CD14-positive monocyte (primary cell): ENCODE data around the gene UPB1. TPM values are rescaled to one million over a fixed set of nuclear protein-coding genes. Genes with fewer than 3 reads are reported as not detected.

Experiments
- DNase-seq, 3 donors: peaks; one replicate each; pipeline ENCODE4 v3.0.0-alpha.2; 2011 to 2022
- H2AFZ ChIP-seq: 2 replicates; pipeline ENCODE4 v1.6.0; 2012; ENCODE audit warnings: mild to moderate bottlenecking, low read depth, low read length, inconsistent platforms; ENCODE audit not compliant: insufficient read depth, poor library complexity, severe bottlenecking
- H3K27ac ChIP-seq, 2 donors: 1 replicate in 1 of 2; 2 replicates in 1 of 2; pipeline ENCODE4 v1.5.1; 2012 to 2013; ENCODE audit warnings: low read length in 2 of 2, control low read depth in 1 of 2, inconsistent platforms in 1 of 2, low read depth in 1 of 2, mild to moderate bottlenecking in 1 of 2
- H3K27me3 ChIP-seq, 2 donors: one replicate each; pipeline versions ENCODE4 v1.6.0 to v1.6.1; 2011 to 2013; ENCODE audit warnings: low read length in 2 of 2; ENCODE audit not compliant: control insufficient read depth in 2 of 2, insufficient read depth in 2 of 2
- H3K36me3 ChIP-seq, 2 donors: replicated peaks in 1 of 2; 1 replicate in 1 of 2; 2 replicates in 1 of 2; pipeline versions ENCODE4 v1.5.1 to v1.6.1; 2012 to 2013; ENCODE audit warnings: low read length in 2 of 2, control low read depth in 1 of 2, inconsistent platforms in 1 of 2, mild to moderate bottlenecking in 1 of 2; ENCODE audit not compliant: insufficient read depth in 2 of 2, control insufficient read depth in 1 of 2
- H3K4me1 ChIP-seq, 2 donors: 1 replicate in 1 of 2; 2 replicates in 1 of 2; pipeline versions ENCODE4 v1.5.1 to v1.6.1; 2012 to 2013; ENCODE audit warnings: low read length in 2 of 2, control low read depth in 1 of 2, inconsistent platforms in 1 of 2, mild to moderate bottlenecking in 1 of 2, moderate library complexity in 1 of 2; ENCODE audit not compliant: insufficient read depth in 2 of 2, control insufficient read depth in 1 of 2
- H3K4me2 ChIP-seq: replicated peaks from 2 replicates; pipeline ENCODE3; 2012; ENCODE audit warnings: low read length, moderate library complexity, mild to moderate bottlenecking; ENCODE audit not compliant: poor library complexity, severe bottlenecking; ENCODE audit errors: extremely low read depth
- H3K4me3 ChIP-seq, 3 experiments: fragments of 200-600 bp in 1 of 3; sonication (generic) in 1 of 3; replicated peaks in 1 of 3; 1 replicate in 2 of 3; 2 replicates in 1 of 3; pipeline ENCODE4 v1.5.1; 2011 to 2013; ENCODE audit warnings: low read length in 3 of 3, mild to moderate bottlenecking in 3 of 3, control low read depth in 2 of 3, low read depth in 2 of 3, inconsistent platforms in 1 of 3, moderate library complexity in 1 of 3
- H3K79me2 ChIP-seq: 2 replicates; pipeline ENCODE4 v1.6.0; 2012; ENCODE audit warnings: mild to moderate bottlenecking, control low read depth, inconsistent platforms, low read length, moderate library complexity; ENCODE audit not compliant: insufficient read depth
- H3K9ac ChIP-seq: 2 replicates; pipeline ENCODE4 v1.6.0; 2017; ENCODE audit warnings: low read length, mild to moderate bottlenecking; ENCODE audit not compliant: insufficient read depth, poor library complexity, severe bottlenecking
- H3K9me3 ChIP-seq, 2 donors: replicated peaks in 1 of 2; 1 replicate in 1 of 2; 2 replicates in 1 of 2; pipeline versions ENCODE4 v1.5.1 to v1.6.1; 2012 to 2013; ENCODE audit warnings: low read length in 2 of 2, control low read depth in 1 of 2; ENCODE audit not compliant: control insufficient read depth in 1 of 2, insufficient read depth in 1 of 2
- H4K20me1 ChIP-seq: 2 replicates; pipeline ENCODE4 v1.6.0; 2012; ENCODE audit warnings: mild to moderate bottlenecking, low read length, control low read depth, moderate library complexity; ENCODE audit not compliant: insufficient read depth
- H3K27ac Mint-ChIP-seq, 7 donors: one replicate each; pipeline ENCODE4 v1.8.0; 2020; ENCODE audit warnings: mild to moderate bottlenecking in 7 of 7, mixed read lengths in 7 of 7, moderate library complexity in 6 of 7, inconsistent platforms in 2 of 7
- H3K27me3 Mint-ChIP-seq, 3 donors: one replicate each; pipeline ENCODE4 v1.8.0; 2021 to 2022; ENCODE audit warnings: low read depth in 3 of 3, mild to moderate bottlenecking in 3 of 3, mixed read lengths in 3 of 3, moderate library complexity in 3 of 3, inconsistent platforms in 1 of 3
- H3K36me3 Mint-ChIP-seq, 2 donors: one replicate each; pipeline ENCODE4 v1.8.0; 2020; ENCODE audit warnings: mixed read lengths in 2 of 2, inconsistent platforms in 1 of 2, mild to moderate bottlenecking in 1 of 2
- H3K4me1 Mint-ChIP-seq: one replicate; pipeline ENCODE4 v1.8.0; 2020; ENCODE audit warnings: mild to moderate bottlenecking, mixed read lengths
- H3K4me3 Mint-ChIP-seq, 2 donors: one replicate each; pipeline ENCODE4 v1.8.0; 2020; ENCODE audit warnings: mild to moderate bottlenecking in 2 of 2, mixed read lengths in 2 of 2, moderate library complexity in 1 of 2
- H3K9me3 Mint-ChIP-seq, 7 donors: one replicate each; pipeline ENCODE4 v1.8.0; 2020 to 2022; ENCODE audit warnings: mixed read lengths in 7 of 7, mild to moderate bottlenecking in 6 of 7, moderate library complexity in 6 of 7, inconsistent platforms in 2 of 7
- WGBS: methylation state at CpG from one replicate; pipeline ENCODE4 v1.1.5; 2013; ENCODE audit warnings: missing lambda C conversion rate; ENCODE audit not compliant: insufficient coverage; 5-methylcytosine and 5-hydroxymethylcytosine counted together
- intact Hi-C, 2 donors: fragments of 100-400 bp; cut with micrococcal nuclease; formaldehyde crosslinking; loops; one replicate each; pipeline versions ENCODE4 v1.15.0 to v1.15.1; 2023
- polyA plus RNA-seq, 3 donors: library from polyadenylated mRNA; depleted of rRNA in 1 of 3; unstranded in 2 of 3; stranded (reverse) in 1 of 3; fragments of 300-500 nt in 2 of 3; fragments of >200 nt in 1 of 3; fragmentation: Illumina TruSeq in 2 of 3; gene quantifications; 1 replicate in 2 of 3; 2 replicates in 1 of 3; pipeline ENCODE4 v1.2.3, GENCODE V29; 2012 to 2021
- TF ChIP-seq, protein P1 (sequence below): fragments of 200-600 bp; IDR thresholded peaks from one replicate; pipeline ENCODE4 v1.8.0; 2022; ENCODE audit warnings: antibody characterized with exemption, mild to moderate bottlenecking

UPB1 gene
- polyA plus RNA-seq, 3 donors, result 0.13 to 0.17 TPM; not detected in 1

DNA sequence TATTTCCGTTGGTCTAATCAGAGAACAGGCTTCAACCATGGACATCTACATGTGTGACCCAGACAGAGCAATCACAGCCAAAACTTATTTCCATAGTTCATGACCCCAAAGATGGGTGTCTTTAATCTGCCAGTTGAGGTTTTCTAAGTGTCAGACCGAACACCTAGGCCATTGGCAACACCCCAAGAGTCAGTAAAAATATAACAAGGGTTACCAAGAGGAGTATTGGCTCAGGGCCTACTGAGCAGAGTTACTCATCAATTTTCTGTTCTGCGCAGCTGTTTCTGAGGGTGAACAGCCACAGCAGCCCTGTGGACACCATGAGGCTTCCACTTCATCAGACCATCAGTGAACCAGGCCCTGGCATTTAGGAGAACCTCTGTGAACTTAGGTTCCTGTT lies 41.0 kb downstream of the UPB1 start:
- DNase-seq, result no peak
- no peaks in the 10 kb centered on the region for H3K27me3 ChIP-seq
- peaks cover 13 to 24% of the 10 kb centered on the region in 2 donors for H3K36me3 ChIP-seq
- Mint-ChIP-seq H3K27ac (no peak overlapping the region), H3K4me3 (no peak overlapping the region), H3K9me3 (peaks cover 0 to 2% (median 0%) of the 10 kb centered on the region in 7 donors), H3K4me1 (peaks cover 8% of the 10 kb centered on the region), H3K27me3 (peaks cover 0 to 2% (median 2%) of the 10 kb centered on the region in 3 donors), H3K36me3 (peaks cover 26 to 38% of the 10 kb centered on the region in 2 donors)
- intact Hi-C loops, result loop anchor here in 1 of 2 donors (5.0 kb wide), 1 partner anchor 39 kb away; the partner anchor contains the start of gene UPB1
- H3K4me1 ChIP-seq, result peaks cover 2 to 4% of the 10 kb centered on the region in 2 donors
- H3K4me2 ChIP-seq, result no peak overlapping the region
- no peak overlapping the region for H2AFZ ChIP-seq
- H4K20me1 ChIP-seq, result peaks cover 11% of the 10 kb centered on the region
- H3K27ac ChIP-seq, result no peak overlapping the region
- WGBS, result 73% methylated on average over 3 of the region's 3 CpGs
- H3K9ac ChIP-seq, result no peak overlapping the region
- no peak overlapping the region for H3K4me3 ChIP-seq
- TF ChIP-seq, protein P1, sequence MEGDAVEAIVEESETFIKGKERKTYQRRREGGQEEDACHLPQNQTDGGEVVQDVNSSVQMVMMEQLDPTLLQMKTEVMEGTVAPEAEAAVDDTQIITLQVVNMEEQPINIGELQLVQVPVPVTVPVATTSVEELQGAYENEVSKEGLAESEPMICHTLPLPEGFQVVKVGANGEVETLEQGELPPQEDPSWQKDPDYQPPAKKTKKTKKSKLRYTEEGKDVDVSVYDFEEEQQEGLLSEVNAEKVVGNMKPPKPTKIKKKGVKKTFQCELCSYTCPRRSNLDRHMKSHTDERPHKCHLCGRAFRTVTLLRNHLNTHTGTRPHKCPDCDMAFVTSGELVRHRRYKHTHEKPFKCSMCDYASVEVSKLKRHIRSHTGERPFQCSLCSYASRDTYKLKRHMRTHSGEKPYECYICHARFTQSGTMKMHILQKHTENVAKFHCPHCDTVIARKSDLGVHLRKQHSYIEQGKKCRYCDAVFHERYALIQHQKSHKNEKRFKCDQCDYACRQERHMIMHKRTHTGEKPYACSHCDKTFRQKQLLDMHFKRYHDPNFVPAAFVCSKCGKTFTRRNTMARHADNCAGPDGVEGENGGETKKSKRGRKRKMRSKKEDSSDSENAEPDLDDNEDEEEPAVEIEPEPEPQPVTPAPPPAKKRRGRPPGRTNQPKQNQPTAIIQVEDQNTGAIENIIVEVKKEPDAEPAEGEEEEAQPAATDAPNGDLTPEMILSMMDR, result no peak
- no peaks in the 10 kb centered on the region for H3K9me3 ChIP-seq
- H3K79me2 ChIP-seq, result peaks cover 2% of the 10 kb centered on the region

DNA sequence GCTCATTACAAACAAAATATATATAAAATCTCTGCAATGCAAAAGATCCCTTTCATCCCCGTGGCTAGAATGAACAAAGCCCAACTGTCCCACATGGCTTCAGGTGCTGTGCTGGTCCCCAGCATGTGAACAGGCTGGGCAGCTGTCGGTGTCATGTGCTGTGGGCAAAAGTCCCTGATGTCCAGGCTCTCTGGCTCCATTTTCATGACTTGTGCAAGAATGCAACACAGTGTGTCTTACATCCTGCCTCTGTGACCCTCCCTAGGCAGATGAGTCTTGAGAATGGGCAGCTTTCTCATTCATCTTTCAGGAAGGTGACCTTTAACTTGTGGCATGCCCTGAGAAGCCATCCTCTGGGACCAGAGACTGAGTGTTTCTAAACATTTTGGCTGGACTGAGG lies 45.3 kb downstream of the UPB1 start:
- H3K9me3 Mint-ChIP-seq, result no peaks in the 10 kb centered on the region
- H3K4me3 Mint-ChIP-seq, result no peak overlapping the region
- peaks cover 0 to 1% (median 0%) of the 10 kb centered on the region in 3 donors for H3K27me3 Mint-ChIP-seq
- peaks cover 45 to 62% of the 10 kb centered on the region in 2 donors for H3K36me3 ChIP-seq
- H3K79me2 ChIP-seq, result peaks cover 17% of the 10 kb centered on the region
- H3K9ac ChIP-seq, result no peak overlapping the region
- H3K27me3 ChIP-seq, result no peaks in the 10 kb centered on the region
- TF ChIP-seq, protein P1, result no peak
- peaks cover 44% of the 10 kb centered on the region for H4K20me1 ChIP-seq
- H2AFZ ChIP-seq, result no peak overlapping the region
- WGBS, result 100% methylated on average over 2 of the region's 2 CpGs
- peaks cover 33% of the 10 kb centered on the region for H3K4me1 Mint-ChIP-seq
- H3K27ac Mint-ChIP-seq, result peak overlapping the region in 1 of 7 donors; percentile 58
- H3K36me3 Mint-ChIP-seq, result peaks cover 57 to 79% of the 10 kb centered on the region in 2 donors
- no peaks in the 10 kb centered on the region for H3K9me3 ChIP-seq
- no peak overlapping the region for H3K4me2 ChIP-seq
- H3K27ac ChIP-seq, result peak overlapping the region in 1 of 2 donors; percentile 23
- no peak for DNase-seq
- intact Hi-C loops, result no loop called here
- H3K4me1 ChIP-seq, result peaks cover 27 to 28% of the 10 kb centered on the region in 2 donors
- H3K4me3 ChIP-seq, result no peak overlapping the region
